Gastrocnemius medialis (tissue), 4 donors: ENCODE measurements around the gene CHP1.

Experiments
- POLR2A ChIP-seq, 2 donors: fragments of 450-650 bp; IDR thresholded peaks; one replicate each; pipeline ENCODE4 v1.6.1; 2017; ENCODE audit warnings: antibody characterized with exemption in 2 of 2, mild to moderate bottlenecking in 2 of 2, moderate library complexity in 2 of 2
- TF ChIP-seq, protein P1 (sequence below), 5 experiments: fragments of 450-650 bp in 3 of 5; fragments of 200-600 bp in 2 of 5; sonication (generic) in 2 of 5; IDR thresholded peaks in 4 of 5; conservative IDR thresholded peaks in 1 of 5; 1 replicate in 4 of 5; 2 replicates in 1 of 5; pipeline ENCODE4 v1.5.1; 2016 to 2019; ENCODE audit warnings: antibody characterized with exemption in 5 of 5, mild to moderate bottlenecking in 3 of 5, moderate library complexity in 3 of 5

- TF ChIP-seq, protein P1, sequence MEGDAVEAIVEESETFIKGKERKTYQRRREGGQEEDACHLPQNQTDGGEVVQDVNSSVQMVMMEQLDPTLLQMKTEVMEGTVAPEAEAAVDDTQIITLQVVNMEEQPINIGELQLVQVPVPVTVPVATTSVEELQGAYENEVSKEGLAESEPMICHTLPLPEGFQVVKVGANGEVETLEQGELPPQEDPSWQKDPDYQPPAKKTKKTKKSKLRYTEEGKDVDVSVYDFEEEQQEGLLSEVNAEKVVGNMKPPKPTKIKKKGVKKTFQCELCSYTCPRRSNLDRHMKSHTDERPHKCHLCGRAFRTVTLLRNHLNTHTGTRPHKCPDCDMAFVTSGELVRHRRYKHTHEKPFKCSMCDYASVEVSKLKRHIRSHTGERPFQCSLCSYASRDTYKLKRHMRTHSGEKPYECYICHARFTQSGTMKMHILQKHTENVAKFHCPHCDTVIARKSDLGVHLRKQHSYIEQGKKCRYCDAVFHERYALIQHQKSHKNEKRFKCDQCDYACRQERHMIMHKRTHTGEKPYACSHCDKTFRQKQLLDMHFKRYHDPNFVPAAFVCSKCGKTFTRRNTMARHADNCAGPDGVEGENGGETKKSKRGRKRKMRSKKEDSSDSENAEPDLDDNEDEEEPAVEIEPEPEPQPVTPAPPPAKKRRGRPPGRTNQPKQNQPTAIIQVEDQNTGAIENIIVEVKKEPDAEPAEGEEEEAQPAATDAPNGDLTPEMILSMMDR (IDR thresholded peaks at IDR 0.05 in 4 of 5, conservative IDR thresholded peaks at IDR 0.05 in 1 of 5): no peak
- no peak for TF ChIP-seq POLR2A (IDR thresholded peaks at IDR 0.05)
Observed at GRCh38 chr15:41199470-41199869, 31.6 kb upstream of the CHP1 start.
